HCT116 (cell line): ENCODE results near the gene SLC35F6.
"Not testable (repeated sequence)": the region's sequence is repeated elsewhere in the genome, so short reads cannot be mapped to it uniquely, and the experiment has no call there.

ENCODE experiments used
- ATF3 ChIP-seq: IDR thresholded peaks from 2 replicates; pipeline ENCODE4 v1.6.1; 2012
- CTCF ChIP-seq, 3 experiments: fragments of 200-600 bp in 1 of 3; sonication (generic) in 1 of 3; IDR thresholded peaks in 2 of 3; conservative IDR thresholded peaks in 1 of 3; 2 replicates each; pipeline ENCODE4 v1.5.1; 2012 to 2017; ENCODE audit warnings: low read depth in 2 of 3, low read length in 2 of 3, antibody characterized with exemption in 1 of 3, borderline replicate concordance in 1 of 3, control low read depth in 1 of 3, mild to moderate bottlenecking in 1 of 3, mixed read lengths in 1 of 3, mixed run types in 1 of 3, moderate library complexity in 1 of 3; ENCODE audit not compliant: insufficient read depth in 1 of 3
- POLR2A ChIP-seq: IDR thresholded peaks from 2 replicates; pipeline ENCODE4 v1.7.0; 2011; ENCODE audit warnings: borderline replicate concordance; ENCODE audit not compliant: insufficient read depth, insufficient read length; ENCODE audit errors: extremely low read depth
- ZFX ChIP-seq: fragments of 450-650 bp; IDR thresholded peaks from 2 replicates; pipeline ENCODE4 v1.6.1; 2017
- ZNF274 ChIP-seq: fragments of 200-500 bp; sonication (Bioruptor generic); IDR thresholded peaks from 2 replicates; pipeline ENCODE4 v1.6.1; 2014; ENCODE audit warnings: mild to moderate bottlenecking, low read depth, low read length, inconsistent platforms

DNA sequence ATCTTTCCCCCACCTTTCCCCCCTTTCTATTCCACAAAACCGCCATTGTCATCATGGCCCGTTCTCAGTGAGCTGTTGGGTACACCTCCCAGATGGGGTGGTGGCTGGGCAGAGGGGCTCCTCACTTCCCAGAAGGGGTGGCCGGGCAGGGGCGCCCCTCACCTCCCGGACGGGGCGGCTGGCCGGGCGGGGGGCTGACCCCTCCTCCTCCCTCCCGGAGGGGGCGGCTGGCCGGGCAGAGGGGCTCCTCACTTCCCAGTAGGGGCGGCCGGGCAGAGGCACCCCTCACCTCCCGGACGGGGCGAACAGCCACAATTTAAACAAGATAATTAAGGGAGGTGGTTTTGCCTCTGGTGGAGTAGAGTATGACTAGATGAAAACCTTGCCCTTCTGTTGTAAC lies 31.1 kb downstream of the SLC35F6 start:
- not testable (repeated sequence) for TF ChIP-seq ATF3; CTCF (IDR thresholded peaks at IDR 0.05 in 2 of 3, conservative IDR thresholded peaks at IDR 0.05 in 1 of 3; ENCODE audit: borderline replicate concordance in 1 of 3, insufficient read depth in 1 of 3, low read depth in 2 of 3, low read length in 2 of 3); ZFX; ZNF274; POLR2A
